Activated CD4-positive, alpha-beta T cell treated with anti-CD3 and anti-CD28 coated beads, Interleukin-2, Interleukin-4, amounts not matched to agents 100 ng/mL and 50 ng/mL, durations not matched to agents 16 hours and 8 hours (primary cell): Measurements from ENCODE around the gene CDH13.

Source experiments
- DNase-seq: peaks from one replicate; pipeline ENCODE4 v3.0.0-alpha.2; 2020; ENCODE audit warnings: low spot score

Gene CDH13

DNA sequence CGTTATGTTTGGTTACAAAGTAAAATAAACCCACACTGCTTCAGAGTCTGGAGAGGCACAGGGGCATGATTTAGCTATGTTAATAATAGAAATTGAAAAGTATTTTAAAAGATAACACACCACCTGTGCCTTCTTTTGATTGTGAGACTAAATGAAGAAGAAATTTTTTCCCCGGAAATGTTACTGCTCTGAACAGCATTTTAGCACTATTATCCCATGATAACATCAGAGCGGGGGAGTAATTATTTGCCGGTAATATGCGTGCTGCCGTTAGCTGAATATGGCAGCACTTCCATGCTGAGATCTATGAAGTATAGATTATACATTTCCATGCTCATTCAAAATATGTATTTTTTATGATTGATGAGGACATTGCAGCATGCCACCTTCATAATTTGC is 680.8 kb downstream of the CDH13 start:
- DNase-seq: no peak

DNA sequence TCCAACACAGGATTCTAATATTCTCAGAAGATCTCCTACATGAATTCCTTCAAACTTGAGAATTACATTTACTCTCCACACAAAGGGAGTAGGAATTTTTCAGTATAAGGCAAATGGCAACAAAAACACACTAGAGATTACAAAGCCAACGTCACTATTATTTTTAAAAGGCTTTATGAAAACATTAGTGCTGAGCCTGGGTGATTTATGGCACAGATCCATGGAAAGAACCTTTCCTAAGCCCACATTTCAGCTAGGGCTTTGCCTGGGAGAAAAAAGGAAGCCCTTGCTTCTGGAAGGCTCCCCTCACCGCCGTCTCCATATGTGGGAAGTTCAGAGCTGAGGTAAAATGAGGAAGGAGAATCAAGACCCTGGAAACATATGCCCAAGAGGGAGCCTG is 681.6 kb downstream of the CDH13 start:
- no peak for DNase-seq

DNA sequence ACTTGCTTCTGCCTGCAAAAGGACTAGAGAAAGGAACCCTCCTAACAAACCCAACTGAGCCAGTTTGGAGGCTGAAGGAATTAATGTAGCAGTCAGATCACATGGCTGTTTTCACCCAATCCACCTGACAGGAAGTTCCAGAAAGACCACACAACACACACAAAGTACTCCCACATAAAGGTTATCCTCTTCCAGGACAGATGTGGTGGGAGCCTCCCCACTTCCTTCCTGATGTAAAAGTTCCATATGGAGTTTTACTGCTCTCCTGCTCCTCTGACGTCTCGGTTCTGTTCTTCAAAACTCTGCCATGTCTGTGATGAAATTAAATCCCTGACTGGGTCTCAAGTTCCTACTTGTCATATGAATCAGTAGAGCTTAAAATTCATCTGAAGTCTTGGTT is 684.0 kb downstream of the CDH13 start:
- DNase-seq: no peak

DNA sequence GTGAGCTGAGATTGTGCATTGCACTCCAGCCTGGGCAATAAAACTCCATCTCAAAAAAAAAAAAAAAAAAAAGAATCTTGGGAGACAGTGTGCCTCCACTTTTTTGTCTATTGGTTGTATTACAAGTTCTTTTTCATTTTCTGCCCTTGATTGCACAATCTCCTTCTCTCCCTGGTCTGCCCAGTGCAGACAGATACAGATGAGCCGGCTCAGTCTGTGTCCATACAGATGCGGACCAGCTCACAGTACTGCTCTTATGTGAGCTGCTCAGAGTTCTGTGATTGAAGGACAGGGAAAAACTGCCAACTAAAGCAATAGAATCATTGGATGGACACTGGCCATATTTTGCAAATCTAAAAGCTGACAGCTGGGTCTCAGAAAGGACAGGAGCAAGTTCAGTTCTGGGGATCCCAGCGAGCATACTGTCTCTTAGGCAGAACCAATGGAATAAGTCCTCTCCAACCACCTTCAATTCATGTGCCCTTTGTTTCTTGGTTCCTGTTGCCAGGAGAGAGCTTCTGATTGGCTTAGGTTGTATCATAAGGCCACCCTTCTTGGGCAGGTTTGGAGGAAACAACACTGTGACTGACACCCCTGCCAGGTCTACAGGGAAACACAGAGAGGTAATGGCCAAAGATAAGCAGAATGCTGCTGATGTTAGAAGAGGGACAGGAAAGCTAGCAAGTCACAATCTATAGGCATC is 685.4 kb downstream of the CDH13 start:
- no peak for DNase-seq

DNA sequence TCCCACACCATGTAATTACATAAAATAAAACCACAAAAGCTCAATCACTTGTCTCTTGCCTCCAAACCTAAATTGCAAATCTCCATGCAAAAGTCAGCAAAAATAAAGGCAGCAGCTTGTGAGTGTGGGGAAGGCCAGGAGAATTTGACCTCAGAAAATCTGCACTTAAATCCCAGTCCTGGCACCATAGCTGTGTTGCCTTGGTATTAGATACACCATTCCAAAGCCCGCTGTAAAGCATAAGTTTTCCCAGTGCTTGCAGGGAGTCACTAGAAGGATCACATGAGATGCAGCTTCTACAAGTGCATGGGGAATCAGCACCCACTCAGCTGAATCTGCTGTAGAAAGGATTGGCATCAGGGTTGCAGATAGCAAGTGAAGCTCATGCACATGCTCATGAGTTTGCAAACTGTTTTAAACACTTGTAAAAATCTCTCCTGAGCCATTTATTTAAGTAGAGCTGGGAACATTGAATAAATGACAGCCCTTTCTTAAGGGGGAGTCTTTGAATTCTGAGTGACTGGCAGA is 686.0 kb downstream of the CDH13 start:
- DNase-seq: no peak

DNA sequence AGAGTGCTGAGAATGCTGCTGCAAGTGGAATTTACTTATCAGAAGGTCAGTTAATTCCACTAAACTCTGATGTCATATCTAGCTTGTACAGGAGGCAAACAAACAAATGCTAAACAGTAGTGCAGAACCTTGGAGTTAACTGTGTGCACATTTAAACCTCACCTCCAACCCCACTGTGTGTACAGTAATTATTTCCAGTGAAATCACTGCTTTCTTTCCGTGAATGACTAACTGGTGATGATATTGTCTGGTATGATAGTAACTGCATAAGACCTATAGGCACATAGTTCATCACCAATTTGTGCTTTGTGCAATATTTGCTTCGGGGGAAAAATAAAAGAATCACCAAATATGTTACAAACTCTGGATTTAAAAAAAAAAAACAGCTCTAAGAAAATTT is 688.5 kb downstream of the CDH13 start:
- no peak for DNase-seq

DNA sequence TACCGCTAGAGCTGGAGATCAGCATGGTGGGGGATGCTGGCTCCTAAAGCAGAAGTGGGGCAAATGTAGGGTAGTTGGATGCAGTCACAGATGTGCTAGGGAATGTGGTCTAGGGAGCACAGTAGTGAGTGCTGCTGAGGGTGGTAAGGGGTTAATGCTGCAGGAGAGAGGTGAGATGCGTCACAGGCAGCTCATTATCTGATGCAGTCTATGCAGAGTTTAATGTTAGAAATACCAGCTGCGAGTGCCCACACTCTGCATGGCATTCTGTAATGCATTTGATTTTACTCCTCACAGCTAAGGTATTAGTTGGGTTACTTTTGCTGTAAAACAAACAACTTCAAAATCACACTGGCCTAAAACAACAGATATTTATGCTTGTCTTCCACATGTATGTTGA is 689.7 kb downstream of the CDH13 start:
- DNase-seq: no peak

DNA sequence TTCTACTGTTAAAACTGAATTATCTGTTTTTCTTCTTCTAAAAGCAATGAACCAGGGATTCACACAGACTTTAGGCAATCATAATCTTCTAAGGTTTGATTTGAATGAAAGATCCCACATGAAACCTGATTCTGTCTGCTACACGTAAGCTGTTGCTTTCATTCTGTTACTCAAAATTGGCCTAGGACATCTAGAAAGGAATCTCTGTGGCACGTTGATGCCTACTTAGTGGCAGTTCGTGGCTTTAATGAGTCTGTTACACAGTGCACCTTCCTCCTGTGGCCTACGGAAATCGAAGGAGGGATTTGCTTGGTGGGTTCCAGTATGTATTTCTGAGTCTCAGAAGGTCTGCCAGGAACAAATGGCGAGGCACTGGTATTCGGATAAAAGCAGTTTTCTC is 691.6 kb downstream of the CDH13 start:
- no peak for DNase-seq

DNA sequence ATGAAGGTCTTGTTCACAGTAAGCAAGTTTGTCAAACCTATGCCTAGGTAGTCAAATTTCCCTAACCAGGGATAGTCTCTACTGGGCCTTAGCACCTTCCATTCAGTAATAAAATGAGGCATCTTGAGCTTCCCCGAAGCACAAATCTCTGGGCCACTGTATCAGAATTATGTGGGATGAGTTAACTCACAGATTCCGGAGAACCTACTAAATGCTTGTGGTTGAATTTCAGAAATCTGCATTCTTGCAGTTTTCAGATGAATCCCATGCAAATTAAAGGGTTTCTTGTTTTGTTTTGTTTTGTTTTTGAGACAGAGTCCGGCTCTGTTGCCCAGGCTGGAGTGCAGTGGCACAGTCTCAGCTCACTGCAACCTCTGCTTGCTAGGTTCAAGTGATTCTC is 702.2 kb downstream of the CDH13 start:
- no peak for DNase-seq

DNA sequence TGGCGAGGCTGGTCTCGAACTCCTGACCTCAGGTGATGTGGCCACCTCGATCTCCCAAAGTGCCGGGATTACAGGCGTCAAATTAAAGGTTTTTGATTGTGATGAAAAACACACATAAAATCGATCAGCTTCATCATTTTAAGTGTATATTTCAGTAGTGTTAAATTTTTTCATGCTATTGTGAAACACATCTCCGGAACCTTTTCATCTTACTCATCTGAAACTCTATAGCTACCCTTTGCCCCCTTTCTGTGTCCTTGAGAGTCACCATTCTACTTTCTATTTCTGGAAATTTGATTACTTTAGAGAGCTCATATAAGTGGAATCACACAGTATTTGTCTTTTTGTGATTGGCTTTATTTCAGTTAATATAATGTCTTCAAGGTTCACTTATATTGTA is 702.7 kb downstream of the CDH13 start:
- no peak for DNase-seq

DNA sequence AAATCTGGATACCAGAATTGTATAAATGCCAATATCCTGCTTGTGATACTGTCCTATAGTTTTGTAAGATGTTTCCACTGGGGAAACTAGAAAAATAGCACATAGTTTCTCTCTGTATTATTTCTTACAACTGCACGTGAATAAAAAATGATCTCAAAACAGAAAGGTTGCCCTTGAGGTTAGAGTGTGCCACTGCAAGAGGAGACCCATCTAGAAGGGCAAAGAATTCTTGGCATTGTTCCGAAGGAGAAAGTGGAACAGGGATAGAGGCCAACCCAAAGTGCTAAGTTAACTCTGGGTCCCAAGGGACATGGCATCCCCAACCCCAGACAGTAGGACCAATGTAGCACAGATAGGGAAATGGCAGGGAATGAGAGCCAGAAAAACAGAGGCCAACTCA is 703.5 kb downstream of the CDH13 start:
- no peak for DNase-seq

DNA sequence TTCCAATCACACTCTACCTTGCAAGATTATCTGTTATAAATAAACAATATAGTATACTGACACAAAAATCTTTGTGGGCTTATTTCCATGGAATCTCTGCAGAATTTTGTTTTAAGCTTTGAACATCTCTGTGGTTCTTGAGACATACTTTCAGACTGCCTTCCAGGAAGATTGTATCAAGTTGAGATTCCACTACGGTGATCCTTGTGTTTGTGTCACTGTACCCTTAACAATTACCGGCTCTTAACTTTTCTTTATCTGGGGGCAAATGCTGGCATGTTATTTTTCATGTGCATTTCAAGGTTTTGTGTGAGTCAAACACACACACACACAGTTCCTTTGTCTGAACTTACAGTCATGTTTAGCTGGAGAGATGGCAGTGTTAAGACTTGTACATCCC is 708.3 kb downstream of the CDH13 start:
- DNase-seq: no peak

DNA sequence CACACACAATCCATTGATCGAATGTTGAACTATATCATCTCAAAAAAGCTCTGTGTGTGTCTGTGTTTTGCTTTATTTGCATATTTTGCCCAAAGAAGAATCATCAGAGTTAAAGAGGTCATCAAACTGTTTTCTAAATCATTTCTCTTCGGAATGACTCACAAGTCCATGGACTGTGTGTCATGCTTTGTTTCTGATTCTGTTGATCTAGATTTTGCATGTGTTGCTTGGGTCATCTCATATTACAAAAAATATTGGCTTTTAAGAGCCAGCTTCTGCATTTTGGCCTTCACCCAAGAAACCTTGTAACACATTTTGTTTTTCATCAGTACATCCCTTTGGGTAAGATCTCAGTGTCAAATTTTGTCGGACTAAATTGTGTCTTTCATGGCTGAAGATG is 709.8 kb downstream of the CDH13 start:
- DNase-seq: no peak

DNA sequence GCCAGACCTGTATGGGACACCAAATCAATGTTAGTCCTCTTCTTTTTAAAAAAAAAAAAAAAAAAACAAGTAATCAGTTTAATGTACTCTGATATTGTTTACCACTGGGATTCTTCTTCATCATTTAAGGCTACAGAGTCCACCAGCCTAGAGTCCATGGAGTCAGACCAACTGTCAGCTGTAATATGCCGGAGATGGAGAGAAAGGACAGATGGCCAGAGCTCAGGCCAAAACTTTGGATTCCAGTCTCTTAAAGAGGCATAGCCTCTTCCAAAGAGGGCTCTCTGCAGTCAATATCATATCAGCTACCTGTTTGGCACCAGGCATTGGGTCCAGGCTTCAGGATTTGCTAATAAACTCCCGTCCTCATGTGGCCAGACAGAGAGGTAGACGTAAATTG is 711.4 kb downstream of the CDH13 start:
- DNase-seq: no peak

DNA sequence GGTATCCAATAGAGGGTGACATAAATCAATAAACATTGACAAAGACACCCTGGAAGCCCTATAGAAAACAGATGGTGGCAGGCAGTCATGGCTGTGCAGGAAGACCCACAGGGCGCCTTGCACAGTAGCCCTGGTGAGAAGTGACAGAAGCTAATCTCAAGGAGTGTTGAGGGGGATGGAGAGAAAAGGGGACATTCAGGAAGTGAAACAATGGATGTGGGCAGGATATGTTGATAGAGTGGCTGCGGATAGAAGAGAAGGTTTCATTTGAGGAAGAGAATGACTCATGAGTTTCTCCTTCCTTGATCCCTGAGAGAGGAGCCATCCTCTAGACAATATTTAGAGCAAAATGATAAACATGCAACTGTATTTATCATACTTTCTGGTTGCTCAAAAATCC is 712.2 kb downstream of the CDH13 start:
- no peak for DNase-seq

DNA sequence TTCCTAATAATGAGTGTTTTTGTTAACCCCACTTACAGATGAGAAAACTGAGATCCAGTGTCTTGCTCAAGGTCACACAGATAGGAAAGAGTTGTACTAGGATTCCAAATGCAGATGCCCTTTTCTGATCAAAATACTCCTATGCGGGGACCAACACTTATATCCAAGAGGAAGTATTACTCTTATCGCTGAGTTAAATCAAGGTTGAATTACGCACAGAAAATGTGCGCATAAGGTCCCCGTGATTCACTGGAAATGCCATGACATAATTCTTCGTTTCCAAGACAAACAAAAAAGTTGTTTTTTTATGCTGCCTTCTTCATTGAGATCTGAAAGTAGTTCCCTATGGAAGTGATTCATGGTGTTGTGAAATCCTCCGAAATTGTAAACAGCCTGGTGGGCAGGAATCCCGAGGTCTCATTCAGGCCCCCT is 717.2 kb downstream of the CDH13 start:
- no peak for DNase-seq

DNA sequence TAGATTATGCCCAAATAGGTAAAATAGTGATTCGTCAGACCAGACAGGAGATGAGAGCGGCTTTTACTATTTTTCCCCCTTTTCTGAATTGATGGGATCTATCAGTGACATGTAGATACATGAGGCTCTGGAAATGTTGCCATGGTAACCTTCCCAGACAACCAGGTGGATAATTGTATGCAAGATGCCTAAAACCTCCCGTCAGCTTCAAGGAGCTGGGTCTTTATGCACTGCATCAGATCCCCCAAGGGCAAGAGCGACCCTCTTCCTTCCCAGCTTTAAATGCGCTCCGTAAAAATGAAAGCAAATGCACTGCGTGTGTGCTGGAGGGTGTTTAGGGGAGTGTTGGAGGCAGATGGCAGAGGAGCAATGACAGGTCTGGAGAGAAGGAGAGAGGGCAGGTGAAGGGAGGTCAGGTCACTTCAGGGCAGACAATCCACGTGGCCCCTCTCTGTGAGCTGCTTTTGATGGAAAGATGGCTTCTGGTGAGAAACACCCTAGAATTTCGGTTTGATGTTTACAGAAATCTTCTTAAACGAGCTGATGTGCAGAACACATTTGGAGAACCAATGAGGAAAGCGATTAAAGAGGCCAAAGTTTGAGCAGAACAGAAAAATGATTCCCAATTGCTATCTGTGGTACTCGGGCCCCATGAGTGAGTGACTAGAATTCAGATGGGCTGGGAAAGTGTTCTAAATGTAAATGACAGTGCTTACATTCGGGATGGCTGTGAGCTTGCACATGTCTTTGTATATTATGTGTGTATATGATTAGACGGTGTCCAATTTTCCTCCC is 719.3 kb downstream of the CDH13 start:
- no peak for DNase-seq

DNA sequence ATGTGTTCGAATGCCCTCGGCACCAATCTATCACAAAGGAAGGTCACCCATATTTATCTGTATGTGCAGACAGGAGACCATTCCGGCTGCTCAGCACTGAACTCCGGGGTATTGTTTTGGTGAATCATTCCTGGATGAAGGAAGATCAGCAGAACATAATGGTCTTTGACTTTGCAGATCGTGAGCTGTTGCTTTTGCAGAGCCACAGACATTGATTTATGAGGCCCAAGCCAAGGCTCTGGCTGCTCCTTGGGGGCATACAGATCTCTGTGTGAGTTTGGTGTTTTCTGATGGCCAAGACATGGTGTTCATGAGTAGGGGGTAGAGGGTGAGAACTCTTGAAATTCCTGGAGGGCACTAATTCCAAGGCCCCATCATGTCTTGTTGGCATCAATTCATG is 722.2 kb downstream of the CDH13 start:
- DNase-seq: no peak

DNA sequence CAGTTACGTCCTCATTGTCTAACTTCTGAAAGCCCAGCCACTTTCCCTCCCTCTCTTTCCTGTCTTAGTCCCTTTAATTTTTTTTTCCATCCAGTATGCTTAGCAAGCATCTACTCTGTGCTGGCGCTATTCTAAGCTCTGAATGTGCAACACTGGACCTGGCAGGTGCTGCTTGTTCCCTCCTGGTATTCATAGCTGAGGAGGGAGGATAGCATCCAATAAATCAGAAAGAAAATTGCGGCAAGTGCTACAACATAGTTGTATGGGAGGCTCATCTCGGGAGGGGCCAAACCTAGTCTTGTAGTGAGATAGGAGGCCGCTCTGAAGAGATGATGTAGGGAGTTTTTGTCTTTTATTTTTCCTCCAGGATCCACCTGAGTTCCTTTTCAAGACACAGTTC is 723.7 kb downstream of the CDH13 start:
- no peak for DNase-seq

DNA sequence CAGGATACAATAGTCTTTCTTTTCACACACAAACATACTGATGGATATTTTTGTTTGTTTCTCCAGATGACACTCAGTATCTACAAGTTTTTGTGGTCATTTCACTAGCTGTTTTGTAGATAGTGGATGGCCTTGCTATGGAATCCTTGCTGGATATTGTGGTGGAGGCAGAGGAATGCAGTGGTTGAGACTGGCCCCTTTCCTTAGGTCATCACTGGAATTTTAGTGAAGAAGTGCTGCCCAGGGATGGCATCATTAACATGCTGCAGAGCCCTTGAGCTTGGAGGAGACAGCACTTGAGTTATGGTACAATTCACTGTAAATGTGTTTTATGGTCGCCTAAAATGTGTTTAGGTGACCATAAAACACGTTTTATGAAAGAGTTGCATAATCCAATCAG is 725.1 kb downstream of the CDH13 start:
- DNase-seq: no peak

DNA sequence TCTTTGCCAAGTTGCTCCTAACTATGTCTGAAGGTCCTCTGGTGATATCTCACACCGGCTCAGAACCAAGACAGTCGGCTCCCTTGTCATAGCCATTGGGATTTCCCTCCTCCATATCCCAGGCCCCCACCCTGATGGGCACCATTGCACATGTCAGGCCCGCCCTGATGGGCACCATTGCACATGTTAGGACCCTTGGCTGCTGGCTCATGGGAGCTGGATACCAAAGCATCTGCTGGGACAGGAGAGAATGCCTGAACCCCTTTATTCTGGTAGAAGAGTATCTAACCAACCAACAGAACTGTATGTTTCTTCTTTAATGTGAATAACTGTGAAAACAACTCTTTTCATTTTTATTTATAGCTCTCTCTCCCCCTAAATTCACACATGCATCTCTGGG is 726.5 kb downstream of the CDH13 start:
- no peak for DNase-seq

DNA sequence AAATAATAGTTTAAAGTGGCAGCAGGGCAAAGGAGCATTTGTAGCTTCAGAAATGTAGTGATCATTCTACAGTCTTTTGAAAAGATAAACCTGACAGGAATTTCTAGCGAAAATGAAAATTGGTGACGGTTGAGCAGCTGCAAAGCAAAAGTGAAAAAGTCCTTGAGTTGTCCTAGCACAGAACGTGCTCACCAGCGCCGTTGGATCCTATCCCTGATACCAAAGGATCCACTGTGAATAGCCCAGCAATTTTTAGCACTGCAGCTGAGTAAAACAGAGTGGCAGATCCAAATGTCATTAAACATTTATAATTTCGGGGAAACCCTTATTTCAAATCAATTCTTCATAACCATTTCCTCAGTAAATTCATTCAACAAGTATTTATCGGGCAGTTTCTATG is 727.2 kb downstream of the CDH13 start:
- DNase-seq: no peak

DNA sequence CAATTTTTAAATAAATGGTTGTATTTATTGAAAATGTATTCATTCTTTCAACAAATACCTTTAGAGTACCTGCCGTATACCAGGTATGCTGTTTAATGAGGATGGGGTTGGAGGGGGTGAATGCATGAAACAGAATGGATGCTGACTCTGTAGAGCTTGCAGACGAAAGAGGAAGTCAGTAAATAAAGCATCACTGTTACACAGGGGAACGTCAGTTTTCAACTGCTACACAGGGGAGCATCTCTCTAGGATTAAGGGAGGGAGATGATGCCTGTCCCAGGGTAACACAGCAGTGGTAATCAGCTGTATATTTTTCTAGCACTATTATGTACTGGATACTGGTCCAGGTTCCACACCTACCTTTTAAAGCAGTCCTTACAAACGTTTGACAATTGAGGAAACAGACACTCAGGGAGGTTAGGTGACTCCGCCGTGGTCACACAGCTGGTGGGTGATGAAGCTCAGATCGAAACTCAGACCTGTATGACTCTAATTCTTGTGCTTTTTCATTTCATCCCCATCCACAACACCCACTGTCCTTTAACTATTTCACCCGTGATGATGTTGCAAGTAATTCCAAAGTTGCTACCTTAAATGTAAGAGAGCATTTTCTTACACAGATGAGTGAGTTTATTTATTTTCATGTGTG is 728.9 kb downstream of the CDH13 start:
- no peak for DNase-seq
